Thyroid gland (tissue), 4 donors: ENCODE measurements around the gene OR2D2.

ENCODE experiments used
- CTCF ChIP-seq, 6 experiments: fragments of 200-600 bp in 3 of 6; fragments of 450-650 bp in 3 of 6; sonication (generic) in 3 of 6; IDR thresholded peaks; one replicate each; pipeline ENCODE4 v1.5.1; 2016 to 2019; ENCODE audit warnings: antibody characterized with exemption in 6 of 6, mild to moderate bottlenecking in 2 of 6, inconsistent platforms in 1 of 6, moderate library complexity in 1 of 6
- POLR2A ChIP-seq, 2 donors: fragments of 450-650 bp; IDR thresholded peaks; one replicate each; pipeline ENCODE4 v1.6.1; 2017; ENCODE audit warnings: antibody characterized with exemption in 2 of 2, mild to moderate bottlenecking in 2 of 2, moderate library complexity in 1 of 2

- TF ChIP-seq CTCF (IDR thresholded peaks at IDR 0.05) (no peak), POLR2A (IDR thresholded peaks at IDR 0.05) (no peak)
Measured at GRCh38 chr11:6911948-6912347, 19.6 kb upstream of the OR2D2 start.
